Neural progenitor cell (in vitro differentiated cells): ENCODE measurements around the gene MKLN1.

ENCODE experiments used
- EZH2 ChIP-seq: fragments of 200-600 bp; sonication (generic); IDR thresholded peaks from 2 replicates; pipeline ENCODE4 v1.6.1; 2017; ENCODE audit warnings: antibody characterized with exemption, mild to moderate bottlenecking, moderate library complexity
- TF ChIP-seq, protein P1 (sequence below): fragments of 200-600 bp; sonication (generic); IDR thresholded peaks from 2 replicates; pipeline ENCODE4 v1.5.1; 2017; ENCODE audit warnings: antibody characterized with exemption, mild to moderate bottlenecking

DNA sequence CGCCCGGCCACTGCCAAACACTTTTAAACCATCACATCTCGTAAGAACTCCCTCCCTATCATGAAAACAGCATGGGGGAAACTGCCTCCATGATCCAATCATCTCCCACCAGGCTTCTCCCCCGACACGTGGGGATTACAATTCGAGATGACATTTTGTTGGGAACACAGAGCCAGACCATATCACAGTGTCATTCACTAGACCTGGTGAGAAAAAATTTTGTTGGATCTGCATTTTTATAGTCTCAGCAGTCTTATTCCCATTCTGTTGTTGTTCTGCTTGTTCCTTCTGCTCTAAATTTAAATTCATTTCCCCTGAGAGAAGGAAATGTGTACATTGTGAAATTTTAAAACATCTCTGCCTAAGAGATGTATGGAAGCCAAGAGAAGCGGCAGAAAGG, 4.8 kb upstream of the MKLN1 start:
- TF ChIP-seq EZH2: no peak
- TF ChIP-seq, protein P1, sequence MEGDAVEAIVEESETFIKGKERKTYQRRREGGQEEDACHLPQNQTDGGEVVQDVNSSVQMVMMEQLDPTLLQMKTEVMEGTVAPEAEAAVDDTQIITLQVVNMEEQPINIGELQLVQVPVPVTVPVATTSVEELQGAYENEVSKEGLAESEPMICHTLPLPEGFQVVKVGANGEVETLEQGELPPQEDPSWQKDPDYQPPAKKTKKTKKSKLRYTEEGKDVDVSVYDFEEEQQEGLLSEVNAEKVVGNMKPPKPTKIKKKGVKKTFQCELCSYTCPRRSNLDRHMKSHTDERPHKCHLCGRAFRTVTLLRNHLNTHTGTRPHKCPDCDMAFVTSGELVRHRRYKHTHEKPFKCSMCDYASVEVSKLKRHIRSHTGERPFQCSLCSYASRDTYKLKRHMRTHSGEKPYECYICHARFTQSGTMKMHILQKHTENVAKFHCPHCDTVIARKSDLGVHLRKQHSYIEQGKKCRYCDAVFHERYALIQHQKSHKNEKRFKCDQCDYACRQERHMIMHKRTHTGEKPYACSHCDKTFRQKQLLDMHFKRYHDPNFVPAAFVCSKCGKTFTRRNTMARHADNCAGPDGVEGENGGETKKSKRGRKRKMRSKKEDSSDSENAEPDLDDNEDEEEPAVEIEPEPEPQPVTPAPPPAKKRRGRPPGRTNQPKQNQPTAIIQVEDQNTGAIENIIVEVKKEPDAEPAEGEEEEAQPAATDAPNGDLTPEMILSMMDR: no peak
